GM13976 (cell line): ENCODE data around the gene KL.

Experiments used
- DNase-seq: peaks from one replicate; pipeline ENCODE4 v3.0.0; 2012; ENCODE audit warnings: low spot score
- CTCF ChIP-seq: IDR thresholded peaks from 2 replicates; pipeline ENCODE4 v1.5.1; 2012; ENCODE audit warnings: borderline replicate concordance, mild to moderate bottlenecking; ENCODE audit not compliant: insufficient read depth; ENCODE audit errors: extremely low read depth, missing control alignments, control extremely low read depth
- in situ Hi-C: fragments of 300-500 bp; cut with MboI; formaldehyde crosslinking; loops from one replicate; pipeline ENCODE4 v1.12.0; 2022; ENCODE audit warnings: low sequenced_read_pairs, mixed read lengths, inconsistent platforms; ENCODE audit not compliant: unreplicated experiment

Gene KL

GRCh38 chr13:33037673-33038072 is 21.4 kb downstream of the KL start:
- in situ Hi-C loops, result no loop called here
- no peak for TF ChIP-seq CTCF
- no peak for DNase-seq

GRCh38 chr13:33040090-33040489 is 23.9 kb downstream of the KL start:
- in situ Hi-C loops, result no loop called here
- no peak for TF ChIP-seq CTCF
- DNase-seq, result no peak

- DNase-seq, result no peak
- in situ Hi-C loops, result no loop called here
- TF ChIP-seq CTCF, result no peak
Observed at GRCh38 chr13:33045851-33046592, 29.8 kb downstream of the KL start.

GRCh38 chr13:33050161-33050560 is 33.9 kb downstream of the KL start:
- in situ Hi-C loops, result no loop called here
- DNase-seq, result no peak
- TF ChIP-seq CTCF, result no peak

GRCh38 chr13:33051632-33052031 is 35.4 kb downstream of the KL start:
- in situ Hi-C loops, result no loop called here
- TF ChIP-seq CTCF, result no peak
- DNase-seq, result no peak

GRCh38 chr13:33052506-33053280 is 36.5 kb downstream of the KL start:
- in situ Hi-C loops, result no loop called here

More at GRCh38 chr13:33052506-33053280, 36.5 kb downstream of the KL start:
- no peak for TF ChIP-seq CTCF
- no peak for DNase-seq
